Activated CD8-positive, alpha-beta T cell treated with anti-CD3 and anti-CD28 coated beads for 36 hours (primary cell): ENCODE results near the gene UBE2V1. TPM values are rescaled to one million over a fixed set of nuclear protein-coding genes. Genes with fewer than 3 reads are reported as not detected.
A peak's percentile ranks its signal among the peaks of the same experiment; 100 is the strongest.

Source experiments
- ATAC-seq: fragments of 200-7000 bp; cut with Tn5 transposase; one replicate; pipeline ENCODE4 v1.10.0; 2021; ENCODE audit warnings: mild to moderate bottlenecking, moderate library complexity
- CTCF ChIA-PET: fragments of 350-600 bp; sonication (Branson Sonifier 250); formaldehyde crosslinking; loops from one replicate; lab custom pipeline; 2021; ENCODE audit warnings: antibody characterized with exemption; lab: Charles Lee
- POLR2A ChIA-PET: fragments of 350-600 bp; sonication (Branson Sonifier 250); formaldehyde crosslinking; loops from one replicate; lab custom pipeline; 2021; ENCODE audit warnings: antibody characterized with exemption; lab: Charles Lee
- DNase-seq: peaks from one replicate; pipeline ENCODE4 v3.0.0-alpha.2; 2020
- H3K27ac Mint-ChIP-seq: one replicate; pipeline ENCODE4 v1.8.0; 2021; ENCODE audit warnings: mild to moderate bottlenecking, mixed read lengths
- H3K27me3 Mint-ChIP-seq: one replicate; pipeline ENCODE4 v1.8.0; 2021; ENCODE audit warnings: mixed read lengths
- H3K36me3 Mint-ChIP-seq: one replicate; pipeline ENCODE4 v1.8.0; 2021; ENCODE audit warnings: low read depth, mixed read lengths
- H3K4me1 Mint-ChIP-seq: one replicate; pipeline ENCODE4 v1.8.0; 2021; ENCODE audit warnings: low read depth, mixed read lengths
- H3K4me3 Mint-ChIP-seq: one replicate; pipeline ENCODE4 v1.8.0; 2021; ENCODE audit warnings: mild to moderate bottlenecking, moderate library complexity, mixed read lengths
- H3K9me3 Mint-ChIP-seq: one replicate; pipeline ENCODE4 v1.8.0; 2021; ENCODE audit warnings: mixed read lengths
- CTCF ChIP-seq: fragments of 200-600 bp; IDR thresholded peaks from one replicate; pipeline ENCODE4 v1.8.0; 2022; ENCODE audit warnings: antibody characterized with exemption, mild to moderate bottlenecking
- intact Hi-C: fragments of 100-400 bp; cut with micrococcal nuclease; formaldehyde crosslinking; loops from one replicate; pipeline ENCODE4 v1.10.0; 2022
- total RNA-seq, 2 experiments: library from RNA; stranded (reverse); gene quantifications; one replicate each; pipeline ENCODE4 v1.2.3, GENCODE V29; 2021

Gene UBE2V1
- total RNA-seq, 2 experiments from 2014 or later: 112 to 151 TPM

- peaks cover 53% of the 10 kb centered on the region for H3K4me1 Mint-ChIP-seq
- intact Hi-C loops: no loop called here
- no peak for ATAC-seq
- DNase-seq: no peak
- CTCF ChIA-PET: interaction anchor here (1.3 to 3.1 kb wide), 3 partner anchors 17 to 123 kb away, joined by 4 to 16 read pairs (median 7); no protein-coding TSS in a partner anchor
- H3K36me3 Mint-ChIP-seq: peaks cover 37% of the 10 kb centered on the region
- POLR2A ChIA-PET: interaction anchor here (1.2 to 1.9 kb wide), 2 partner anchors 9 kb away, joined by 5 to 6 read pairs; no protein-coding TSS in a partner anchor
- TF ChIP-seq CTCF: no peak
- no peak overlapping the region for H3K4me3 Mint-ChIP-seq
- peak overlapping the region; percentile 21 for H3K27ac Mint-ChIP-seq
- H3K9me3 Mint-ChIP-seq: no peaks in the 10 kb centered on the region
- H3K27me3 Mint-ChIP-seq: no peaks in the 10 kb centered on the region
These were observed 11.1 kb downstream of the UBE2V1 start for GRCh38 chr20:50101887-50102286.

GRCh38 chr20:50101281-50101680 is 11.7 kb downstream of the UBE2V1 start:
- Mint-ChIP-seq H3K4me3 (no peak overlapping the region), H3K36me3 (peaks cover 34% of the 10 kb centered on the region), H3K27me3 (no peaks in the 10 kb centered on the region), H3K9me3 (no peaks in the 10 kb centered on the region), H3K4me1 (peaks cover 50% of the 10 kb centered on the region), H3K27ac (no peak overlapping the region)
- no peak for DNase-seq
- ChIA-PET CTCF (interaction anchor here (1.0 to 5.3 kb wide), 5 partner anchors 15 to 122 kb away, joined by 3 to 57 read pairs (median 16); no protein-coding TSS in a partner anchor), POLR2A (interaction anchor here (1.2 to 5.9 kb wide), 3 partner anchors 9 to 16 kb away, joined by 5 to 42 read pairs (median 5); no protein-coding TSS in a partner anchor)
- ATAC-seq: no peak
- intact Hi-C loops: no loop called here
- TF ChIP-seq CTCF: no peak

- CTCF ChIA-PET: interaction anchor here (0.8 to 5.3 kb wide), 8 partner anchors 15 to 121 kb away, joined by 3 to 57 read pairs (median 3); no protein-coding TSS in a partner anchor
- Mint-ChIP-seq H3K27me3 (no peaks in the 10 kb centered on the region), H3K4me3 (no peak overlapping the region), H3K4me1 (peaks cover 48% of the 10 kb centered on the region), H3K9me3 (no peaks in the 10 kb centered on the region), H3K36me3 (peaks cover 32% of the 10 kb centered on the region), H3K27ac (no peak overlapping the region)
- POLR2A ChIA-PET: interaction anchor here (1.2 to 5.9 kb wide), 3 partner anchors 10 to 15 kb away, joined by 4 to 42 read pairs (median 5); no protein-coding TSS in a partner anchor
- DNase-seq (no peak), ATAC-seq (no peak)
- TF ChIP-seq CTCF: no peak
- intact Hi-C loops: no loop called here
These were observed 12.4 kb downstream of the UBE2V1 start for GRCh38 chr20:50100552-50100951.

GRCh38 chr20:50099565-50099991 is 13.4 kb downstream of the UBE2V1 start:
- Mint-ChIP-seq H3K27me3 (no peaks in the 10 kb centered on the region), H3K36me3 (peaks cover 37% of the 10 kb centered on the region), H3K4me3 (no peak overlapping the region), H3K27ac (no peak overlapping the region), H3K4me1 (peaks cover 47% of the 10 kb centered on the region), H3K9me3 (no peaks in the 10 kb centered on the region)
- no peak for TF ChIP-seq CTCF
- intact Hi-C loops: no loop called here
- ChIA-PET POLR2A (interaction anchor here (1.2 to 5.9 kb wide), 3 partner anchors 10 to 14 kb away, joined by 4 to 42 read pairs (median 5); no protein-coding TSS in a partner anchor), CTCF (interaction anchor here (0.9 to 5.3 kb wide), 8 partner anchors 14 to 121 kb away, joined by 3 to 57 read pairs (median 5); no protein-coding TSS in a partner anchor)
- DNase-seq (no peak), ATAC-seq (no peak)

GRCh38 chr20:50099113-50099512 is 13.8 kb downstream of the UBE2V1 start:
- DNase-seq (no peak), ATAC-seq (no peak)
- CTCF ChIA-PET: interaction anchor here (1.3 to 5.3 kb wide), 7 partner anchors 13 to 120 kb away, joined by 3 to 57 read pairs (median 5); no protein-coding TSS in a partner anchor
- Mint-ChIP-seq H3K9me3 (no peaks in the 10 kb centered on the region), H3K4me1 (peaks cover 47% of the 10 kb centered on the region), H3K36me3 (peaks cover 39% of the 10 kb centered on the region), H3K27me3 (no peaks in the 10 kb centered on the region), H3K4me3 (no peak overlapping the region), H3K27ac (peak overlapping the region; percentile 7)
- no peak for TF ChIP-seq CTCF
- intact Hi-C loops: no loop called here
- POLR2A ChIA-PET: interaction anchor here (1.2 to 5.9 kb wide), 2 partner anchors 11 kb away, joined by 4 to 42 read pairs; no protein-coding TSS in a partner anchor
